ENCODE data around the gene ASTN2.

GRCh38 chr9:116987721-116988485 lies 427.0 kb downstream of the ASTN2 start:
- no peak for TF ChIP-seq TAF1 (IDR thresholded peaks at IDR 0.05; ENCODE audit: borderline replicate concordance, insufficient read depth, low read length)
- no peak for TF ChIP-seq SIN3A (IDR thresholded peaks at IDR 0.05; ENCODE audit: borderline replicate concordance, insufficient read depth, low read length)

All from PFSK-1 (cell line).